Liver (tissue), 9 donors: Measurements from ENCODE around the gene BEND4. TPM values are rescaled to one million over a fixed set of nuclear protein-coding genes. Genes with fewer than 3 reads are reported as not detected.
A peak's percentile ranks its signal among the peaks of the same experiment; 100 is the strongest.

Experiments used
- DNase-seq: peaks from one replicate; pipeline ENCODE4 v3.0.0-alpha.2; 2017; ENCODE audit warnings: low spot score
- H3K27ac ChIP-seq, 2 donors: one replicate each; pipeline ENCODE4 v1.7.0; 2013; ENCODE audit warnings: inconsistent platforms in 2 of 2, low read length in 2 of 2, control low read depth in 1 of 2, low read depth in 1 of 2, mild to moderate bottlenecking in 1 of 2
- H3K27me3 ChIP-seq, 4 donors: one replicate each; pipeline versions ENCODE4 v1.6.1 to v1.7.0; 2013; ENCODE audit warnings: low read length in 3 of 4, inconsistent platforms in 1 of 4, mild to moderate bottlenecking in 1 of 4, moderate library complexity in 1 of 4; ENCODE audit not compliant: control insufficient read depth in 4 of 4, insufficient read depth in 4 of 4
- H3K36me3 ChIP-seq, 4 donors: one replicate each; pipeline versions ENCODE4 v1.6.1 to v1.7.0; 2013; ENCODE audit warnings: low read length in 3 of 4, mild to moderate bottlenecking in 3 of 4, low read depth in 1 of 4, moderate library complexity in 1 of 4; ENCODE audit not compliant: control insufficient read depth in 4 of 4, insufficient read depth in 3 of 4
- H3K4me1 ChIP-seq, 4 donors: one replicate each; pipeline versions ENCODE4 v1.6.1 to v1.7.0; 2013; ENCODE audit warnings: low read length in 3 of 4, mild to moderate bottlenecking in 3 of 4, moderate library complexity in 1 of 4; ENCODE audit not compliant: control insufficient read depth in 4 of 4, insufficient read depth in 4 of 4
- H3K4me3 ChIP-seq, 3 donors: one replicate each; pipeline versions ENCODE4 v1.6.1 to v1.7.0; 2013; ENCODE audit warnings: low read length in 3 of 3, control low read depth in 1 of 3, low read depth in 1 of 3, mild to moderate bottlenecking in 1 of 3
- H3K9ac ChIP-seq, 2 donors: one replicate each; pipeline ENCODE4 v1.7.0; 2013; ENCODE audit warnings: low read length in 2 of 2, mild to moderate bottlenecking in 2 of 2, moderate library complexity in 2 of 2, control low read depth in 1 of 2, low read depth in 1 of 2
- H3K9me3 ChIP-seq, 4 donors: one replicate each; pipeline versions ENCODE4 v1.6.1 to v1.7.0; 2013; ENCODE audit warnings: low read length in 3 of 4; ENCODE audit not compliant: control insufficient read depth in 4 of 4
- EGR1 ChIP-seq, 2 donors: IDR thresholded peaks; 2 replicates each; pipeline ENCODE4 v1.6.1; 2016 to 2018; ENCODE audit warnings: antibody characterized with exemption in 2 of 2, low read depth in 2 of 2
- FOXA2 ChIP-seq: IDR thresholded peaks from 2 replicates; pipeline ENCODE4 v1.6.1; 2016; ENCODE audit warnings: antibody characterized with exemption
- GABPA ChIP-seq, 2 donors: IDR thresholded peaks in 1 of 2; conservative IDR thresholded peaks in 1 of 2; 2 replicates each; pipeline ENCODE4 v1.6.1; 2016; ENCODE audit warnings: antibody characterized with exemption in 2 of 2, mild to moderate bottlenecking in 1 of 2, moderate library complexity in 1 of 2
- HNF4A ChIP-seq, 2 donors: conservative IDR thresholded peaks; 2 replicates each; pipeline ENCODE4 v1.6.1; 2016; ENCODE audit warnings: antibody characterized with exemption in 2 of 2, mild to moderate bottlenecking in 2 of 2
- HNF4G ChIP-seq: IDR thresholded peaks from 2 replicates; pipeline ENCODE4 v1.6.1; 2016; ENCODE audit warnings: antibody characterized with exemption
- JUND ChIP-seq, 2 donors: IDR thresholded peaks; 2 replicates each; pipeline ENCODE4 v1.6.1; 2016; ENCODE audit warnings: antibody characterized with exemption in 2 of 2
- NR2F2 ChIP-seq: IDR thresholded peaks from 2 replicates; pipeline ENCODE4 v1.6.1; 2016; ENCODE audit warnings: antibody characterized with exemption
- RAD21 ChIP-seq, 2 donors: IDR thresholded peaks; 2 replicates each; pipeline ENCODE4 v1.6.1; 2016; ENCODE audit warnings: antibody characterized with exemption in 2 of 2, mild to moderate bottlenecking in 2 of 2
- RXRA ChIP-seq, 2 donors: IDR thresholded peaks; 2 replicates each; pipeline ENCODE4 v1.6.1; 2017 to 2018; ENCODE audit warnings: antibody characterized with exemption in 2 of 2, mild to moderate bottlenecking in 1 of 2
- SP1 ChIP-seq: IDR thresholded peaks from 2 replicates; pipeline ENCODE4 v1.6.1; 2018; ENCODE audit warnings: antibody characterized with exemption, mild to moderate bottlenecking
- TAF1 ChIP-seq: conservative IDR thresholded peaks from 2 replicates; pipeline ENCODE4 v1.6.1; 2016; ENCODE audit warnings: antibody characterized with exemption, mild to moderate bottlenecking
- YY1 ChIP-seq: IDR thresholded peaks from 2 replicates; pipeline ENCODE4 v1.6.1; 2016; ENCODE audit warnings: antibody characterized with exemption, mild to moderate bottlenecking
- WGBS: extraction: QIAGEN DNeasy Blood & Tissue Kit; methylation state at CpG from one replicate; pipeline ENCODE4 v1.1.7; 2013; 5-methylcytosine and 5-hydroxymethylcytosine counted together
- polyA plus RNA-seq, 2 donors: library from polyadenylated mRNA; stranded (reverse) in 1 of 2; unstranded in 1 of 2; fragments of 200-250 nt in 1 of 2; fragments of >200 nt in 1 of 2; fragmentation: Nextera tagmentation in 1 of 2; extraction: Ambion mirVana in 1 of 2; gene quantifications; one replicate each; pipeline versions ENCODE4 v1.2.1 to v1.2.3, GENCODE V29; 2013 to 2015
- total RNA-seq, 2 donors: library from RNA; depleted of rRNA; stranded (reverse); fragments of >200 nt; gene quantifications; one replicate each; pipeline ENCODE4 v1.2.3, GENCODE V29; 2014
- TF ChIP-seq, protein P1 (sequence below): IDR thresholded peaks from 2 replicates; pipeline ENCODE4 v1.6.1; 2016; ENCODE audit warnings: antibody characterized with exemption
- TF ChIP-seq, protein P2 (sequence below): IDR thresholded peaks from 2 replicates; pipeline ENCODE4 v1.6.1; 2016; ENCODE audit warnings: antibody characterized with exemption
- TF ChIP-seq, protein P3 (sequence below): IDR thresholded peaks from 2 replicates; pipeline ENCODE4 v1.6.1; 2016; ENCODE audit warnings: antibody characterized with exemption, mild to moderate bottlenecking
- TF ChIP-seq, protein P4 (sequence below): fragments of 150-350 bp; IDR thresholded peaks from 2 replicates; pipeline ENCODE4 v1.5.1; 2017; ENCODE audit warnings: improper control_type of control experiment, low read depth, low read length; ENCODE audit not compliant: missing input control
- TF ChIP-seq, protein P5 (sequence below): IDR thresholded peaks from 2 replicates; pipeline ENCODE4 v1.6.1; 2016; ENCODE audit warnings: antibody characterized with exemption
- donor health status: healthy.
- donor health status: healthy.
- donor health status: healthy.
- donor health status: healthy.
- donor health status: healthy.

BEND4 gene
- total and polyA plus RNA-seq, 4 donors: 0.02 to 0.28 (median 0.13) TPM

DNA sequence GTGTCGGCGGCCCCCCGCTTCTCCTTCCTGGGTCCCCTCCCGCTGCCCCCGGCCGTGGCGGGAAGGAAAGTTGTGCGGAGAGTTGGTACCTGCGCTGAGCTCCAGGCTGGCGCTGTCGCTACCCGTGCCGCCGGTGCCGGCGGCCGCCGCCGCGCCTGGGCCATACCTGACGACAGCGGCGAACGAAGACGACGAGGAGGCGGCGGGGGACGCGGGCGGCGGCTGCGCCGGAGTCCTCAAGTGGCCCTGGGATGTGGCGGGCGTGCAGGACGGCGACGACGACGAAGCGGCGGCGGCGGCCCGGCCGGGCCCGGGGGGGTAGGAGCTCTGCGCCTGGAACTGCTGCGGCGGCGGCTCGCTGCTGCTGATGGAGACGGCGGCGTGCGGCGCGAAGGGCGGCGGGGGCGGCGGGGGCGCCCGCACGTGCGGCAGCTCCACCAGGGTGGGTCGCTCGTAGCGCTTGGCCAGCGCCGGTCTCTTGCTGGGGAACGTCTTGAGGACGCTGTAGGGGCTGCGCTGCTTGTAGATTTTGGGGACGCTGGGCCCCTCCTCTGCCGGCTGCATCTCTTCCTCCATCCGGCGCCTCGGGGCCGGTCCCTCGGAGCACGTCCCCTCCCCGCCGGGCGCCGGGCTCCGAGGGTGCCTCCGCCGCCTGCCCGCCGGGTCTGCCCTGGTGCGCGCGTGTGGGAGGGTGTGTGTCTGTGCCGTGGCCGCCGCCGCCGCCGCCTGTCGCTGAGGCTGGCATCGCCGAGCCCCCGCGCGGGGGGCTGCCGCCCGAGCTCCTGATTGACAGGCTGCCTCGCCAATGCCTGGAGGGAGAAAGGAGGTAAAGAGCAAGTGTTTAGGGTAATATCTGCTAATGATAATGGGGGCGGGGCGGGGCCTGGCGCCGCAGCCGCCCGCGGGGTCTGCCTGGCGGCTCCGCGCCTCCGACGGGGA, 618 bp downstream of the BEND4 start:
- Histone ChIP-seq H3K9ac (no peak overlapping the region), H3K9me3 (no peaks in the 10 kb centered on the region), H3K4me3 (peak overlapping the region in 2 of 3 donors; percentile 33 to 54), H3K36me3 (no peaks in the 10 kb centered on the region), H3K27me3 (peaks cover 3 to 16% (median 6%) of the 10 kb centered on the region in 4 donors), H3K27ac (no peak overlapping the region), H3K4me1 (peaks cover 5 to 14% (median 10%) of the 10 kb centered on the region in 4 donors)
- no peak for DNase-seq
- 4% methylated on average over 122 of the region's 122 CpGs for WGBS
- TF ChIP-seq SP1 (no peak), HNF4A (conservative IDR thresholded peaks at IDR 0.05) (no peak), TAF1 (no peak), RAD21 (IDR thresholded peaks at IDR 0.05) (no peak), RXRA (IDR thresholded peaks at IDR 0.05) (no peak), EGR1 (IDR thresholded peaks at IDR 0.05; ENCODE audit: low read depth in 2 of 2) (no peak), JUND (IDR thresholded peaks at IDR 0.05) (no peak), GABPA (IDR thresholded peaks at IDR 0.05 in 1 of 2, conservative IDR thresholded peaks at IDR 0.05 in 1 of 2) (no peak), HNF4G (no peak), YY1 (no peak), NR2F2 (no peak), FOXA2 (no peak)
- TF ChIP-seq, protein P1, sequence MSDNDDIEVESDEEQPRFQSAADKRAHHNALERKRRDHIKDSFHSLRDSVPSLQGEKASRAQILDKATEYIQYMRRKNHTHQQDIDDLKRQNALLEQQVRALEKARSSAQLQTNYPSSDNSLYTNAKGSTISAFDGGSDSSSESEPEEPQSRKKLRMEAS: no peak
- TF ChIP-seq, protein P2, sequence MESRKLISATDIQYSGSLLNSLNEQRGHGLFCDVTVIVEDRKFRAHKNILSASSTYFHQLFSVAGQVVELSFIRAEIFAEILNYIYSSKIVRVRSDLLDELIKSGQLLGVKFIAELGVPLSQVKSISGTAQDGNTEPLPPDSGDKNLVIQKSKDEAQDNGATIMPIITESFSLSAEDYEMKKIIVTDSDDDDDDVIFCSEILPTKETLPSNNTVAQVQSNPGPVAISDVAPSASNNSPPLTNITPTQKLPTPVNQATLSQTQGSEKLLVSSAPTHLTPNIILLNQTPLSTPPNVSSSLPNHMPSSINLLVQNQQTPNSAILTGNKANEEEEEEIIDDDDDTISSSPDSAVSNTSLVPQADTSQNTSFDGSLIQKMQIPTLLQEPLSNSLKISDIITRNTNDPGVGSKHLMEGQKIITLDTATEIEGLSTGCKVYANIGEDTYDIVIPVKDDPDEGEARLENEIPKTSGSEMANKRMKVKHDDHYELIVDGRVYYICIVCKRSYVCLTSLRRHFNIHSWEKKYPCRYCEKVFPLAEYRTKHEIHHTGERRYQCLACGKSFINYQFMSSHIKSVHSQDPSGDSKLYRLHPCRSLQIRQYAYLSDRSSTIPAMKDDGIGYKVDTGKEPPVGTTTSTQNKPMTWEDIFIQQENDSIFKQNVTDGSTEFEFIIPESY: no peak
- TF ChIP-seq, protein P3, sequence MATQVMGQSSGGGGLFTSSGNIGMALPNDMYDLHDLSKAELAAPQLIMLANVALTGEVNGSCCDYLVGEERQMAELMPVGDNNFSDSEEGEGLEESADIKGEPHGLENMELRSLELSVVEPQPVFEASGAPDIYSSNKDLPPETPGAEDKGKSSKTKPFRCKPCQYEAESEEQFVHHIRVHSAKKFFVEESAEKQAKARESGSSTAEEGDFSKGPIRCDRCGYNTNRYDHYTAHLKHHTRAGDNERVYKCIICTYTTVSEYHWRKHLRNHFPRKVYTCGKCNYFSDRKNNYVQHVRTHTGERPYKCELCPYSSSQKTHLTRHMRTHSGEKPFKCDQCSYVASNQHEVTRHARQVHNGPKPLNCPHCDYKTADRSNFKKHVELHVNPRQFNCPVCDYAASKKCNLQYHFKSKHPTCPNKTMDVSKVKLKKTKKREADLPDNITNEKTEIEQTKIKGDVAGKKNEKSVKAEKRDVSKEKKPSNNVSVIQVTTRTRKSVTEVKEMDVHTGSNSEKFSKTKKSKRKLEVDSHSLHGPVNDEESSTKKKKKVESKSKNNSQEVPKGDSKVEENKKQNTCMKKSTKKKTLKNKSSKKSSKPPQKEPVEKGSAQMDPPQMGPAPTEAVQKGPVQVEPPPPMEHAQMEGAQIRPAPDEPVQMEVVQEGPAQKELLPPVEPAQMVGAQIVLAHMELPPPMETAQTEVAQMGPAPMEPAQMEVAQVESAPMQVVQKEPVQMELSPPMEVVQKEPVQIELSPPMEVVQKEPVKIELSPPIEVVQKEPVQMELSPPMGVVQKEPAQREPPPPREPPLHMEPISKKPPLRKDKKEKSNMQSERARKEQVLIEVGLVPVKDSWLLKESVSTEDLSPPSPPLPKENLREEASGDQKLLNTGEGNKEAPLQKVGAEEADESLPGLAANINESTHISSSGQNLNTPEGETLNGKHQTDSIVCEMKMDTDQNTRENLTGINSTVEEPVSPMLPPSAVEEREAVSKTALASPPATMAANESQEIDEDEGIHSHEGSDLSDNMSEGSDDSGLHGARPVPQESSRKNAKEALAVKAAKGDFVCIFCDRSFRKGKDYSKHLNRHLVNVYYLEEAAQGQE: no peak
- TF ChIP-seq, protein P4, sequence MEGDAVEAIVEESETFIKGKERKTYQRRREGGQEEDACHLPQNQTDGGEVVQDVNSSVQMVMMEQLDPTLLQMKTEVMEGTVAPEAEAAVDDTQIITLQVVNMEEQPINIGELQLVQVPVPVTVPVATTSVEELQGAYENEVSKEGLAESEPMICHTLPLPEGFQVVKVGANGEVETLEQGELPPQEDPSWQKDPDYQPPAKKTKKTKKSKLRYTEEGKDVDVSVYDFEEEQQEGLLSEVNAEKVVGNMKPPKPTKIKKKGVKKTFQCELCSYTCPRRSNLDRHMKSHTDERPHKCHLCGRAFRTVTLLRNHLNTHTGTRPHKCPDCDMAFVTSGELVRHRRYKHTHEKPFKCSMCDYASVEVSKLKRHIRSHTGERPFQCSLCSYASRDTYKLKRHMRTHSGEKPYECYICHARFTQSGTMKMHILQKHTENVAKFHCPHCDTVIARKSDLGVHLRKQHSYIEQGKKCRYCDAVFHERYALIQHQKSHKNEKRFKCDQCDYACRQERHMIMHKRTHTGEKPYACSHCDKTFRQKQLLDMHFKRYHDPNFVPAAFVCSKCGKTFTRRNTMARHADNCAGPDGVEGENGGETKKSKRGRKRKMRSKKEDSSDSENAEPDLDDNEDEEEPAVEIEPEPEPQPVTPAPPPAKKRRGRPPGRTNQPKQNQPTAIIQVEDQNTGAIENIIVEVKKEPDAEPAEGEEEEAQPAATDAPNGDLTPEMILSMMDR: no peak
- TF ChIP-seq, protein P5, sequence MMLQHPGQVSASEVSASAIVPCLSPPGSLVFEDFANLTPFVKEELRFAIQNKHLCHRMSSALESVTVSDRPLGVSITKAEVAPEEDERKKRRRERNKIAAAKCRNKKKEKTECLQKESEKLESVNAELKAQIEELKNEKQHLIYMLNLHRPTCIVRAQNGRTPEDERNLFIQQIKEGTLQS: no peak
